Adrenal gland (tissue), 12 donors: Measurements from ENCODE around the gene BFAR. TPM values are rescaled to one million over a fixed set of nuclear protein-coding genes. Genes with fewer than 3 reads are reported as not detected.

Experiments
- DNase-seq, 7 donors: peaks; one replicate each; pipeline ENCODE4 v3.0.0-alpha.2; 2019 to 2020
- H3K27ac ChIP-seq, 5 donors: fragments of 200-600 bp; sonication (generic) in 4 of 5; 1 replicate in 3 of 5; 2 replicates in 2 of 5; pipeline versions ENCODE4 v1.5.1 to v1.8.0; 2016 to 2020; ENCODE audit warnings: mild to moderate bottlenecking in 1 of 5
- H3K27me3 ChIP-seq: fragments of 200-600 bp; 2 replicates; pipeline ENCODE4 v1.8.0; 2021
- H3K36me3 ChIP-seq, 2 donors: fragments of 200-600 bp; replicated peaks in 1 of 2; 1 replicate in 1 of 2; 2 replicates in 1 of 2; pipeline versions ENCODE4 v1.5.1 to v1.8.0; 2018 to 2022
- H3K4me1 ChIP-seq, 2 donors: fragments of 200-600 bp; replicated peaks in 1 of 2; 1 replicate in 1 of 2; 2 replicates in 1 of 2; pipeline versions ENCODE4 v1.5.1 to v1.8.0; 2018 to 2021
- H3K4me3 ChIP-seq, 4 donors: fragments of 200-600 bp; sonication (generic) in 3 of 4; one replicate each; pipeline ENCODE4 v1.5.1; 2016 to 2018
- H3K9me3 ChIP-seq, 3 donors: fragments of 200-600 bp; sonication (generic) in 1 of 3; replicated peaks in 1 of 3; 1 replicate in 2 of 3; 2 replicates in 1 of 3; pipeline versions ENCODE4 v1.5.1 to v1.8.0; 2016 to 2021
- CTCF ChIP-seq, 6 experiments: fragments of 450-650 bp in 4 of 6; fragments of 200-600 bp in 2 of 6; sonication (generic) in 1 of 6; IDR thresholded peaks; 1 replicate in 5 of 6; 2 replicates in 1 of 6; pipeline versions ENCODE4 v1.5.1 to v1.8.0; 2016 to 2021; ENCODE audit warnings: antibody characterized with exemption in 6 of 6, mild to moderate bottlenecking in 2 of 6, moderate library complexity in 1 of 6
- POLR2A ChIP-seq, 2 donors: fragments of 450-650 bp; IDR thresholded peaks; one replicate each; pipeline ENCODE4 v1.6.1; 2017; ENCODE audit warnings: antibody characterized with exemption in 2 of 2, mild to moderate bottlenecking in 2 of 2, moderate library complexity in 1 of 2
- WGBS, 4 donors: extraction: QIAGEN DNeasy Blood & Tissue Kit in 2 of 4; methylation state at CpG; one replicate each; pipeline versions ENCODE4 v1.1.5 to v1.1.7; 2013 to 2017; 5-methylcytosine and 5-hydroxymethylcytosine counted together
- intact Hi-C, 2 donors: fragments of 100-400 bp; cut with DNase I; formaldehyde crosslinking; loops; one replicate each; pipeline versions ENCODE4 v1.14.1 to v1.15.0; 2022 to 2023
- polyA plus RNA-seq, 3 donors: library from polyadenylated mRNA; stranded (reverse); fragments of 200-250 nt in 2 of 3; fragments of 350-450 nt in 1 of 3; fragmentation: Illumina TruSeq in 1 of 3; extraction: RNeasy Lipid Tissue Mini Kit (QIAGEN cat#74804) in 1 of 3; gene quantifications; one replicate each; pipeline ENCODE4 v1.2.3, GENCODE V29; 2013 to 2014
- total RNA-seq, 9 donors: library from RNA; depleted of rRNA in 4 of 9; stranded (reverse); fragments of >200 nt in 4 of 9; fragments of 120-200 nt in 1 of 9; fragmentation: NEBNext Ultra II Directional in 1 of 9; extraction: Animal tissue kit (Norgen Biotek cat#: 25700) in 1 of 9; gene quantifications; one replicate each; pipeline versions ENCODE4 v1.1.0 to v1.2.4, GENCODE V29; 2013 to 2023
- donor health status: healthy with polysubstance abuse.
- donor health status: Bipolar disorder and iron deficiency.
- donor health status: DM: yes; HTN: yes; CAD: no.
- donor health status: DM: no; HTN: no; CAD: no.
- donor health status: DM: no; HTN: no; CAD: no.
- donor health status: DM: yes; HTN: yes; CAD: no.

Gene BFAR
- total and polyA plus RNA-seq, 12 donors: 20.3 to 75.8 (median 55.2) TPM

- Histone ChIP-seq H3K4me3 (no peak overlapping the region), H3K36me3 (peaks cover 0 to 27% of the 10 kb centered on the region in 2 donors), H3K4me1 (no peaks in the 10 kb centered on the region), H3K27ac (no peak overlapping the region), H3K9me3 (no peaks in the 10 kb centered on the region), H3K27me3 (no peaks in the 10 kb centered on the region)
- intact Hi-C loops: no loop called here
- 95 to 98% (median 97%) methylated on average over 8 of the region's 8 CpGs for WGBS, 4 donors
- no peak for DNase-seq
- no peak for TF ChIP-seq POLR2A (IDR thresholded peaks at IDR 0.05)
- TF ChIP-seq CTCF (IDR thresholded peaks at IDR 0.05): no peak
These were observed 8.5 kb downstream of the BFAR start for GRCh38 chr16:14641206-14641605.

DNA sequence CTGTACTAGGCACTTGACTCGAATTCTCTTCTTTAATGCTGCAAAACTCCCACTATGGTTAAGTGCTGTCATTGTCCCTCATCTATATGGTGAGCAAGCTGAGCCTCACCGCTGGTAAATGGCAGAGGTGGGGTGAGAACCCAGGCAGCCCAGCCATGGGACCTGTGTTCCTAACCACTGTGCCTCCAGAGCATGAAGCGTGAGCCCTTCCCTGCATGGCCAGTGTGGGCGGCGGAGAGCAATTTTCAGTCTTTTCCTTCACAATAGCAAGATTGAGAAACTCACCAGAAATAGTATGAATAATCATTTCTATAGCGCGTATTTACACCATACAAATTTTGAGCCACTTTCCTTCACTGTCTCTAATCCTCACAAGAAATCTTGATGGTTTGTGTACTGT is 9.2 kb downstream of the BFAR start:
- WGBS, 4 donors: 89 to 95% (median 92%) methylated on average over 7 of the region's 7 CpGs
- H3K27ac ChIP-seq: no peak overlapping the region
- TF ChIP-seq CTCF (IDR thresholded peaks at IDR 0.05) (no peak), POLR2A (IDR thresholded peaks at IDR 0.05) (no peak)
- H3K36me3 ChIP-seq: peaks cover 0 to 31% of the 10 kb centered on the region in 2 donors
- no peaks in the 10 kb centered on the region for H3K4me1 ChIP-seq
- no peak for DNase-seq
- intact Hi-C loops: no loop called here
- no peaks in the 10 kb centered on the region for H3K9me3 ChIP-seq
- H3K27me3 ChIP-seq: no peaks in the 10 kb centered on the region
- no peak overlapping the region for H3K4me3 ChIP-seq

- Histone ChIP-seq H3K9me3 (no peaks in the 10 kb centered on the region), H3K36me3 (peaks cover 0 to 82% of the 10 kb centered on the region in 2 donors), H3K4me3 (no peak overlapping the region), H3K27ac (no peak overlapping the region), H3K27me3 (no peaks in the 10 kb centered on the region), H3K4me1 (no peaks in the 10 kb centered on the region)
- WGBS, 4 donors: 93 to 97% (median 96%) methylated on average over 9 to 10 of the region's 10 CpGs
- TF ChIP-seq CTCF (IDR thresholded peaks at IDR 0.05) (no peak), POLR2A (IDR thresholded peaks at IDR 0.05) (no peak)
- intact Hi-C loops: no loop called here
- no peak for DNase-seq
These were observed 17.1 kb downstream of the BFAR start for GRCh38 chr16:14649816-14650215.

DNA sequence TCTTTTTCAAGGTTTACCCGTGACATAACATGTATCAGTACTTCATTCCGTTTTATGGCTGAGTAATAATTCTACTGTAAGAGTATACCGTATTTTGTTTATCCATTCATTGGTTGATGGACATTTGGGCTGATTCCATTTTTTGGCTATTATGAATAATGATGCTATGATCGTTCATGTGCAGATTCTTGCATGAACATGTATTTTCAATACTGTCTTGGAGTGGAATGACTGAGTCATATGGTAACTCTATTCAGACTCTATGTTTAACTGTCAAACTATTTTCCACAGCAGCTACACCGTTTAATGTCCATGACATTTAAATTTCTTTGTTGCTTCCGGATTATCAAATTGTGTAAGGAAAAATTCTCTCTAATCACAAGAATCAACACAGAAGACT is 17.9 kb downstream of the BFAR start:
- intact Hi-C loops: no loop called here
- H3K27ac ChIP-seq: peak overlapping the region in 1 of 5 donors; percentile 55
- no peak for DNase-seq
- WGBS, 4 donors: 58 to 74% (median 61%) methylated on average over 6 of the region's 6 CpGs
- no peaks in the 10 kb centered on the region for H3K27me3 ChIP-seq
- H3K36me3 ChIP-seq: peaks cover 0 to 80% of the 10 kb centered on the region in 2 donors
- H3K4me3 ChIP-seq: no peak overlapping the region
- H3K4me1 ChIP-seq: no peaks in the 10 kb centered on the region
- H3K9me3 ChIP-seq: no peaks in the 10 kb centered on the region
- TF ChIP-seq CTCF (IDR thresholded peaks at IDR 0.05): no peak
- TF ChIP-seq POLR2A (IDR thresholded peaks at IDR 0.05): no peak
